GM12873 (cell line): ENCODE results near the gene TNPO1.

Experiments
- TF ChIP-seq, protein P1 (sequence below): IDR thresholded peaks from 2 replicates; pipeline ENCODE4 v1.5.1; 2012; ENCODE audit warnings: low read depth, mild to moderate bottlenecking, moderate library complexity, low read length, control low read depth; ENCODE audit not compliant: insufficient read depth; ENCODE audit errors: missing control alignments

The TNPO1 gene

DNA sequence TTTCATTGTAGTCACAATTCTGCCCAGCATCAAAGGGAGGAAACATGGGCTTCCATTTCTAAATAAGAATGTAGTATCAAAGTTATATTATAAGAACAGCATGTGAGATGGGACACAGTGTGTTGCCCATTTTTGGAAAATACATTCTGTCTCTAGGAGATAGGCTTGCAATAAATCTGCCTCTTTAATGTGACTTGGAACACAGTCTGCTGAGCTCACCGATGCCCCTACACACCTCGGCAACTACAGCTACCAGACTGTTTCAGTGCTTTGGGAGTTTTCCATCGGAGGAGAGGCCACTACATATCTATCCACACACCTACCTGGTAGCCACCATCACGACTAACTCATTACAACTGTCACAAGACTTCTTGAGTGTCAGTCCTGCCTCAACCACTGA is 120.4 kb downstream of the TNPO1 start:
- TF ChIP-seq, protein P1, sequence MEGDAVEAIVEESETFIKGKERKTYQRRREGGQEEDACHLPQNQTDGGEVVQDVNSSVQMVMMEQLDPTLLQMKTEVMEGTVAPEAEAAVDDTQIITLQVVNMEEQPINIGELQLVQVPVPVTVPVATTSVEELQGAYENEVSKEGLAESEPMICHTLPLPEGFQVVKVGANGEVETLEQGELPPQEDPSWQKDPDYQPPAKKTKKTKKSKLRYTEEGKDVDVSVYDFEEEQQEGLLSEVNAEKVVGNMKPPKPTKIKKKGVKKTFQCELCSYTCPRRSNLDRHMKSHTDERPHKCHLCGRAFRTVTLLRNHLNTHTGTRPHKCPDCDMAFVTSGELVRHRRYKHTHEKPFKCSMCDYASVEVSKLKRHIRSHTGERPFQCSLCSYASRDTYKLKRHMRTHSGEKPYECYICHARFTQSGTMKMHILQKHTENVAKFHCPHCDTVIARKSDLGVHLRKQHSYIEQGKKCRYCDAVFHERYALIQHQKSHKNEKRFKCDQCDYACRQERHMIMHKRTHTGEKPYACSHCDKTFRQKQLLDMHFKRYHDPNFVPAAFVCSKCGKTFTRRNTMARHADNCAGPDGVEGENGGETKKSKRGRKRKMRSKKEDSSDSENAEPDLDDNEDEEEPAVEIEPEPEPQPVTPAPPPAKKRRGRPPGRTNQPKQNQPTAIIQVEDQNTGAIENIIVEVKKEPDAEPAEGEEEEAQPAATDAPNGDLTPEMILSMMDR, result no peak

DNA sequence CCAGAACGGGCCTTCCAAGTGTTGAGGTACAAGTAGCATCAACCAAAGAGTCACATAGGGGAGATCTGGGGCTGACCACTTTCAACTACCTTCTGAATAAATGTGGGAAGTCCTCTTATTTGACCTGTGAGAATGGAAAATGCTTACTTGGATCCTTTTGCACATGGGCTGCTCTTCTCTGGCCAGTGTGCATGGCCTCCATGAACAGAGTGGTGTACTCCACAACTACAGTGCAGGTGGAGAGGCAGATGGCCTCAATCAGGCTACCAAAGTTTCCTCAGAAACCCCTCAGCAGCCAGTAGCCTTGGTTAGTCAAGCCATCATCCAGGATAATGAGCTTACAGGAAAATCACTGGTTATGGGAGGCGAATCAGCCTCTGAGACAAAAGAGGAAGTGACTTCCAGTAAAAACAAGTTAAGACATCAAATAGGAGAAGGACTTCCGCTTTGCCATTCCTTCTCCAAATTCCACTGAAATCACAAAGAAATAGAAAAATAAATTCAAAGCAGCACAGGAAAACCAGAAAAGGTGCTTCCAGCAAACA is 121.1 kb downstream of the TNPO1 start:
- TF ChIP-seq, protein P1, result no peak

GRCh38 chr5:72938206-72938605 is 121.7 kb downstream of the TNPO1 start:
- TF ChIP-seq, protein P1, result no peak

GRCh38 chr5:72940082-72940481 is 123.6 kb downstream of the TNPO1 start:
- TF ChIP-seq, protein P1, result no peak

DNA sequence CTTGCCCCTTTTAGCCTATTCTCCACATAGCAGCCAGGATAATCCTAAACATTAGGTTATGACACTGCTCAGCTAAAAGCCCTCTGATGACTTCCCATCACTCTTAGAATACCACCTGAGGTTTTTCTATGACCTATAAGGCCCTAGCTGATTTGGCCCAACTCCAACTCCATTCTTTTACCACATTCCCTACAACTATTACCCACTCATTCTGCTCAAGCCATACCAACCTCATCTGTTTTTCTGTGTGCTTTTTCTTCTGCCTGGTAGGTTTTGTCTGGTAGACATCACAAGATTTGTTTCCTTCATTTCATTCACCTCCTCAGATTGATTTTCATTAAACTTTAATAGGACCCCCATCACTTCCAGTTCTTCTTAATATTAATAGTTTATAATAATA is 126.8 kb downstream of the TNPO1 start:
- TF ChIP-seq, protein P1, result no peak

DNA sequence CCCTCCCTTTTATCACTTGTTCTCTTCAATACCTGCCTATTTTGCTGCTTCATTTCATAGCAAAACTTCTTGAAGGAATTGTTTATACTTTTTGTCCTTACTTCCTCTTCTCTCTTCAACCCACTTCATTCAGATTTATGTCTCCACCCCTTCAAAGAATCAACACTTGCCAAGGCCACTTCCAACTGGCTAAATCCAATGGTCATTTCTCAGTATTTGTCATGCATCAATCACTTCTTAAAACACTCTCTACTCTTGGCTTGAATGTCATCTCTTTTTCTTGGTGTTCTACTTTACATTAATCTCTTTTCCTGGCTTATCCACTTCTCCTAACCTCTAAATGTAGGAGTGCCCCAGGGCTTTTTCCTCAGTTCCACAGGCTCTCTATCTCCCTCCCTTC is 131.0 kb downstream of the TNPO1 start:
- TF ChIP-seq, protein P1, result no peak

- TF ChIP-seq, protein P1, result no peak
These were observed 133.0 kb downstream of the TNPO1 start for GRCh38 chr5:72949481-72949880.
